ES-I3 (cell line): ENCODE data around the gene FAM9C.
"Not testable (repeated sequence)": the region's sequence is repeated elsewhere in the genome, so short reads cannot be mapped to it uniquely, and the experiment has no call there.

Experiments
- H3K36me3 ChIP-seq: 2 replicates; pipeline ENCODE4 v1.6.1; 2013; ENCODE audit warnings: mild to moderate bottlenecking, low read length, control low read depth, moderate library complexity; ENCODE audit not compliant: insufficient read depth
- H3K4me1 ChIP-seq: 2 replicates; pipeline ENCODE4 v1.6.1; 2013; ENCODE audit warnings: mild to moderate bottlenecking, control low read depth, low read length; ENCODE audit not compliant: insufficient read depth
- H3K9ac ChIP-seq: 2 replicates; pipeline ENCODE4 v1.6.1; 2013; ENCODE audit warnings: low read depth, mild to moderate bottlenecking, low read length, moderate library complexity
- H3K9me3 ChIP-seq: 2 replicates; pipeline ENCODE4 v1.6.1; 2013; ENCODE audit warnings: mild to moderate bottlenecking, low read length, moderate library complexity; ENCODE audit not compliant: control insufficient read depth, insufficient read depth

Gene FAM9C

DNA sequence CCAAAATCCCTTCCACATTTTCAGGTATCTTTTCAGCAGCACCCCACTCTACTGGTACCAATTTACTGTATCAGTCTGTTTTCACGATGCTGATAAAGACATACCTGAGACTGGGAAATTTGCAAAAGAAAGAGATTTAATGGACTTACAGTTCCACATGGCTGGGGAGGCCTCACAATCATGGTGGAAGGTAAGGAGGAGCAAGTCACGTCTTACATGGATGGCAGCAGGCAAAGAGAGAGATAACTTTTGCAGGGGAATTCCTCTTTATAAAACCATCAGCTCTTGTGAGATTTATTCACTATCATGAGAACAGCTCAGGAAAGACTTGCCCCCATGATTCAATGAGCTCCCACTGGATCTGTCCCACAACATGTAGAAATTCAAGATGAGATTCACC, 18.7 kb upstream of the FAM9C start:
- not testable (repeated sequence) for H3K36me3 ChIP-seq, H3K9ac ChIP-seq, H3K4me1 ChIP-seq, H3K9me3 ChIP-seq

DNA sequence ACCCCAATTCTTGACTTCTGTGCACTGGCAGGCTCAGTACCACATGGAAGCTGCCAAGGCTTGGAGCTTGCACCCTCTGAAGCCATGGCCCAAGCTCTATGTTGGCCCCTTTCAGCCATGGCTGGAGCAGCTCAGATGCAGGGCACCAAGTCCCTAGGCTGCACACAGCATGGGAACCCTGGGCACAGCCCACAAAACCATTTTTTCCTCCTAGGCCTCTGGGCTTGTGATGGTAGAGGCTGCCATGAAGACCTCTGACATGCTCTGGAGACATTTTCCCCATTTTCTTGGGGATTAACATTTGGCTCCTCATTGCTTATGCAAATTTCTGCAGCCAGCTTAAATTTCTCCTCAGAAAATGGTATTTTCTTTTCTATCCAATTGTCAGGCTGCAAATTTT, 17.9 kb upstream of the FAM9C start:
- not testable (repeated sequence) for H3K4me1 ChIP-seq, H3K9me3 ChIP-seq, H3K9ac ChIP-seq, H3K36me3 ChIP-seq

DNA sequence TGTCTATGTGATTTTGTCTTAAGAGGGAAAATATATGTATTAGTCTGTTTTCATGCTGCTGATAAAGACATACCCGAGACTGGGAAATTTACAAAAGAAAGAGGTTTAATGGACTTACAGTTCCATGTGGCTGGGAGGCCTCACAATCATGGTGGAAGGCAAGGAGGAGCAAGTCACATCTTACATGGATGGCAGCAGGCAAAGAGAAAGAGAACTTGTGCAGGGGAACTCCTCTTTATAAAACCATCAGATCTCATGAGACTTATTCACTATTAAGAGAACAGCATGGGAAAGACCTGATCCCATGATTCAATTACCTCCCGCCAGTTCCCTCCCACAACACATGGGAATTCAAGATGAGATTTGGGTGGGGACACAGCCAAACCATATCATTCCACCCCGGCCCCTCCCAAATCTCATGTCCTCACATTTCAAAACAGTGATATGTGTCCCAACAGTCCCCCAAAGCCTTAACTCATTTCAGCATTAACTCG, 16.8 kb upstream of the FAM9C start:
- H3K4me1 ChIP-seq, H3K9ac ChIP-seq, H3K36me3 ChIP-seq, H3K9me3 ChIP-seq: not testable (repeated sequence)

DNA sequence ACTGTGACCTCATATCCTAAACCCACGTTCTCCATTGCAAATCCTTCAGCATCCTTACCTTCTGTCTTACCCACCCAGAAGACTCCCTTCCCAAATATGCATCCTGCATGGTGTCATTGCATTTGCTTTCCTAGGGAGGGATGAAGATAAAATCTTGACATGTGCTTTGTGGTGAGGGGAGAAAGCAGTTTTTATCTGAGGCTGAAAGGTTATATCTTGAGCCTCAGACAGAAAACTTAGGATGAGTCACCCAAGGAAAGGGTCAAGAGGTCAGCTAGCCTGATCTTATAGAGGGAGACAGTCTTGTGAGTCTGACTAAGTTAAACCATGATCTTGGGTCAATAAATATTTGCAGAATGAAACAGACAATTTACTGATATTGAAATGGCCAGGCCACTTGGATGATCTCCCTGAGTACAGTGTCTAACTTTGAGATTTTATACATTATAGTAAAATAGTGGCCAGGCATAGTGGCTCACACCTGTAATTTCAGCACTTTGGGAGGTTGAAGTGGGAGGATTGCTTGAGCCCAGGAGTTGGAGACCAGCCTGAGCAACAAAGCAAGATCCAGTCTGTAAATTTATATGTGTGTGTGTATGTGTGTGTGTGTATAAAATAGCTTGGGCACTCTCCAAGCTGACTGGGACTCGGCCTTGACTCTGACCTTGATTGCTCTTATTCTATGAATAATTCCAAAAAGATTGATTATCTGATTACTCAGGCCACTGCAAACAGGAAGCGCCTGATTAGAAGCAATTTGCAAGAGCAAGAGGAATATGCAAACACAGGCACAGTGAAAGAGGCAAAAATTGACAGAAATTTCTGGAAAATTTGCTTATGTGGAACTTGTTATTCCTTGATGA, 15.4 kb upstream of the FAM9C start:
- H3K36me3 ChIP-seq = no peaks in the 10 kb centered on the region
- no peaks in the 10 kb centered on the region for H3K4me1 ChIP-seq
- no peak overlapping the region for H3K9ac ChIP-seq
- peaks cover 10% of the 10 kb centered on the region; the same call in 1 of the 2 replicates for H3K9me3 ChIP-seq

DNA sequence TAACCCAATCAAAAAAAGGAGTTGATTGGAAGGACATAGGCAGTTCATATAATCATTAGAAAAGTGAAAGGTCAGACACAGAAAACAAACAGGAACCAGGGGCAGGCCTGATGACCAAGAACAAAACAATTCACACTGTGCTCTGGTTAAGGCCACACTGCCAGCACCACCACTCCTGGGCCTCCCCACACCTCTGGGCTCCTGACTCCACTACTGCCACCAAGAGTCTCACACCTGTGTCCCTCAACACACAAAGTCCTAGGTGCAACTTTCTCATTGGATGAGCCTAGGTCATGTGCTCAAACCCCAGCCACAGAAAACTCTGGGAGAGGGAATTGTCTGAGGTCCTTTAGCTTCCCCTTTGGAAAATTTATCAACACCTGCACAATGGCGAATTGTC, 11.1 kb upstream of the FAM9C start:
- Histone ChIP-seq H3K4me1 (no peaks in the 10 kb centered on the region), H3K9ac (no peak overlapping the region), H3K36me3 (no peaks in the 10 kb centered on the region; the same call in 1 of the 2 replicates), H3K9me3 (peaks cover 10% of the 10 kb centered on the region)

DNA sequence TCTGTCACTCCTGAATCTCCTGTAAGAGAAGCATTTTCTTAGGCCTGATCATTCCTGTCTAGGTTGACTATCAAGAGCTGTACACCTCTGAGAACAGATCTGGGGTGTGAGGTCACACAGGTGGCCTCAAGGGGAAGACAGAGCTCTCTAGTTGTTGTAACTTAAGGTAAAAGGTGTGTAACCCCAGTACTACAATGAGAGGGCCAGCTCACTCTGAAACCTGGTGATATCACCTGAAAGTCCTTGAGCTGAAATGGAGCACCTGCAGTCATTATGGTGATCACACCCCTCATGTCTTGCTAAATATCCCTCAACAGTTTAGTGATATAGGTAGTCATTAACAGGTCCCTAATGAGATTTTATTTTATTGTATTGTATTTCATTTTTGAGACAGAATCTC, 8.8 kb upstream of the FAM9C start:
- H3K4me1 ChIP-seq = no peaks in the 10 kb centered on the region
- H3K36me3 ChIP-seq = no peaks in the 10 kb centered on the region; the same call in 1 of the 2 replicates
- H3K9me3 ChIP-seq = peaks cover 7% of the 10 kb centered on the region
- H3K9ac ChIP-seq = no peak overlapping the region

DNA sequence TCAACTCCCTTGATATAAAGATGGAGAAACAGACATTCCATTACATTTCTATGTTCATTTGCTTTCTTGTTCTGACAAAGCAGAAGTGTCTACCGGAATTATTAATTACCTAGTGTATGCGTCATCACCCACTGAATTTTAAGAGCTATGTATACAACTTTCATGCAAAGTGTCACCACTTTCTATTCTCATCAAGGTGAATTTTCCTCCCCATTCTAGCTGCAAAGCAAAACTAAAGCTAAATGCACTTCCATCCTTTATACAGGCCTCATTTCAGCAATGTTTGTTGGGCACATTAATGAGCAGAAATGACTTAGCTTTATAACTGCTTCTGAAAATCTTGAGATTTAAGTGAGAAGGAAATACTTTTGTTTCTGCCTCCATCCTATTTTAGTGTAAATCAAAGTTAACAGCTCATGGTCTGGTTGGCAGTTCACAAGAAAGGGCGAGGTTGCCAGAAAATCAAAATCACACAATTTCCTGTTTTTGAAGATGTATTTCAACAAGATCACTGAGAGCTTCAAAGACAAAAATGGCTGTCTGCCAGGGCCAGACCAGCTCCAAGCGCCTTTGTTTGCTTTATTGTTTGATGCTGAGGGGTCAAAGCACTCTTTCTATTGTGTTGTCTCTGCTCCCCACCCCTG, 7.2 kb upstream of the FAM9C start:
- no peak overlapping the region for H3K9ac ChIP-seq
- H3K4me1 ChIP-seq = no peaks in the 10 kb centered on the region
- H3K36me3 ChIP-seq = no peaks in the 10 kb centered on the region; the same call in 1 of the 2 replicates
- peaks cover 7% of the 10 kb centered on the region for H3K9me3 ChIP-seq

DNA sequence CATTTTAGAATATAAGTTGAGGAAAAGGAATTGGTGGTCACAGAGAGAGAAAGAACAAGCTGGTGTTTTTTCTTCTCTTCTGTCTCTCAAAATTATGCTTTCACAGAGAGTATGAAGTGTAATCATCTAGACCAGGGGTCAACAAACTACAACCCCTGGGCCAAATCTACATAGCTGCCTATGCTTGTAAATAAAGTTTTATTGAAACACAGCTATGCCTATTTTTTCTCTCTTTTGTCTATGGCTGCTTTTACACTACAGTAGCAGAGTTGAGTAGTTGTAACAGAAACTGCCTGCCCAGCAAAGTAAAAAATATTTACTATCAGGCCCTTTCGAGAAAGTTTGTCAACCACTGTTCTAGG, 6.7 kb upstream of the FAM9C start:
- no peaks in the 10 kb centered on the region; the same call in 1 of the 2 replicates for H3K36me3 ChIP-seq
- no peak overlapping the region for H3K9ac ChIP-seq
- H3K9me3 ChIP-seq = peaks cover 7% of the 10 kb centered on the region
- H3K4me1 ChIP-seq = no peaks in the 10 kb centered on the region

DNA sequence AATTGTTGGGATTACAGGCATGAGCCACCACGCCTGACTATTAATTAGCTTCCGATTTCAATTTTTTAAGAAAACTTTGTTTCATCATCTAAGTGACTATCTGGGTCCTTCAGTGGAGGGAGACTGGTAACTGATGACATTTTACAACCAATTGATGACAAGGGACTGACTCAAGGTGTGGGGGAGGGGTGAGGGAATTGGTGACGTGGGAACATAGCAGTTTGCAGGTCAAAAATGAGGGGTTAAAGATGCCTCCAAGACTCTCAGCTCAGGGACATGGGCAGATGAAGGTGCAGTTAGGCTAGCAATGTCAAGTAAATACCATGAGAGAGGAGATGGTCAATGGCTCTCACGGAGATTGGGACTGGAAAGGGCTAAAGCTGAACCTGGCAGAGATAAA, 5.7 kb upstream of the FAM9C start:
- Histone ChIP-seq H3K9ac (no peak overlapping the region), H3K4me1 (no peaks in the 10 kb centered on the region), H3K9me3 (peaks cover 7% of the 10 kb centered on the region), H3K36me3 (no peaks in the 10 kb centered on the region; the same call in 1 of the 2 replicates)

DNA sequence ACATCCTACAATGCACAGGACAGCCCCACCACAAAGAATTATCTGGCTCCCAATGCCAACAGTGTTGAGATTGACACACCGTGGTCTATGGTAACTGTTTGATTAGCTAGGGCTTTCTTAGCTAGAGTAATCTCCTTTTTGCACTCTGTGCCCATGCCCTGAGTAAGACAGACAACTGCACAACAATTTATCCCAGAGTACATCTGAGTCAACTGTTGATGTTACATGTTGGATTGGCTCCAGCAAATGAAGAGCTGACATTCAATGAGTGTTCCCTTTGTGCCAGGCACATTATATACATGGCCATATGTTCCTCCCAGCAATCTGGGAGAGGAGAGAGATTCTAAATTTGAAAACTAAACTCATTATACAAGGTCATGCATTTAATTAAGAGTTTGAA, 3.9 kb upstream of the FAM9C start:
- peaks cover 7% of the 10 kb centered on the region for H3K9me3 ChIP-seq
- no peaks in the 10 kb centered on the region; the same call in 1 of the 2 replicates for H3K36me3 ChIP-seq
- no peak overlapping the region for H3K9ac ChIP-seq
- no peaks in the 10 kb centered on the region for H3K4me1 ChIP-seq

DNA sequence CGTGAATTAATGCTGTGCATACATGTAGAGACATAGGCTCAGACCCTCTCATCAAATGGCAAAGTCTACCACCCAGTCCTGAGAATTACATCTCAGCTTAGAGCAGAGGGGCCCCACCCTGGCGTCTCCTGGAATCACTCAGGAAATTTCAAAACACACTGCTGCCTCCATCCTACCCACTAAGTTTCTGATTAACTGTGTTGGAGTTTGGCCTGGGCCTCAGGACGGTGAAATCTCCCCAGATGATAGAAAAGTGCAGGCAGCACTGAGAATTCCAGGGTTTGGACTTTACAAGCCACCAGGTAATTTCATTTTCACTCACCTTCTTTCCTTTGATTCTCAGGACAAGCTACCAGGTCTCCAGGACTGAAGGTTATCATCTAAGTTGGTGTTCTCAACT, 3.3 kb upstream of the FAM9C start:
- H3K9me3 ChIP-seq = peaks cover 7% of the 10 kb centered on the region
- no peak overlapping the region for H3K9ac ChIP-seq
- H3K36me3 ChIP-seq = no peaks in the 10 kb centered on the region; the same call in 1 of the 2 replicates
- H3K4me1 ChIP-seq = no peaks in the 10 kb centered on the region

DNA sequence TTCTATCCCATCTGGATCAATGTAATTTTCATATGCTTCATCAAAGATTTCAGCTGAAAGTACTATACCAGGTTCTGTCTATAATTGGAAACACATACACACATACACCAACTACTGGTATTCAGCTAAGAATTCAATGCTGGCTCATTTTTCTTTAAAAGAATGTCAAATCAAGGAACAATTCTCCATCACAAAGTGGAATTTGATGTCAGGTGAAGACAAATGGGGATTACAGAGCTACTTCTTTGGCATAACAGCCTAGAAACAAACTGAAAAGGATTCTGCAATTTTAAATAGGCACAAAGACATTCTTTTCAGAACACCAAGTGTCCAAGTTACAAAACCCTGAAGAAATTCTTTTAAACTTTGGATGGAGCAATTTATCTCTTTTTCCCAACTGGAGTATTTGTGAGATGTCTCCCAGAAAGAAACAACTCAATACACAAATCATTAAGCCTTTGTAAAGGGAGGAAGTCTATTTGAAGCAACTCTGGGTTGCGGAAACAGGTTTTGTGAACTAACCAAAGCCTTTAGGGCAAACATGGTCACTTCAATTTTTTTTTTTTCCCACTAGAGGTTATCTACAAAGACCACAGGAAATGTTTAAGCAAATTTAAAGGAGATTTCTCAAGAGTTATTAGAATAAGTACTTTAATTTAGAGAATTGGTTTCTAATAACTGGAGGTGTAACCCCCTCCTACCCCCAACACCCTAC, 1.9 kb upstream of the FAM9C start:
- no peaks in the 10 kb centered on the region for H3K4me1 ChIP-seq
- H3K9ac ChIP-seq = no peak overlapping the region
- H3K36me3 ChIP-seq = no peaks in the 10 kb centered on the region
- peaks cover under 1% of the 10 kb centered on the region for H3K9me3 ChIP-seq

DNA sequence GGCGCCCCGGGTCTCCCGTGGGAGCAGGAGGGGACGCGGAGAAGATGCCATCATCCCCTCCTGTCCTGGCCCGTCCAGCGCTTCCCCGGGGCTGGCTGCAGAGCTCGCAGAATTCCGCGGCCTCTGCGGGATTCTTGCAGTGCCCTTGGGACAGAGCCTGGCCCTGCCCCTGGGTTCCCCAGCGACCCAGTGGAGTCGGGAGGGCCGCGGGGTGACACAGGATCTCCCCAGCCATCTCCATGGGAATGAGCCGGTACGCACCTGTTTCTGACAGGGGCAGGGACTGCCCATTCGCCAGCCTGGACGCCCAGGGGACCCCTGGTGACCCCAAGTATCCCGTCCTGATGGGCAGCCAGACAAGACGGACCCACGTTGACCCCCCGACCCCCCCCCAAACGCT, 482 bp downstream of the FAM9C start:
- H3K9ac ChIP-seq = no peak overlapping the region
- no peaks in the 10 kb centered on the region for H3K9me3 ChIP-seq
- H3K4me1 ChIP-seq = no peaks in the 10 kb centered on the region
- no peaks in the 10 kb centered on the region for H3K36me3 ChIP-seq

DNA sequence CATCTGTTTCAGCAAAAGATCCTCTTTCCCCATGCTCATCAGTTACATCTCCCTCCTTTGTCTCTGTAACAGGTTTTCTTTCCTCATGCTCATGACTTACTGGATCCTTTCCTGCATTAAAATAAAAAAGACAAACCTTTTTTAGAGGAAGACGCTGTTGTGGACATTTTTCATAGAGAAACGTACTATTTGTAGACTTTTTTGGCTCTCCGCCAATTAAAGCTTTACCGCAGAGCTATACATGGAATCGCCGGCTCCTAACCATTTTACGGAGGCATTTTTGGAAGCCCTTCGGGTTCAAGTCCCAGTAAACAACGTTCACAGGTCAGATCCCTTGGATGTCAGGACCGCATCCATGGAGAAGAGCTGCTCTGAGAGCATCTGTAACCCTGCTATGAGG, 1.3 kb downstream of the FAM9C start:
- Histone ChIP-seq H3K9ac (no peak overlapping the region), H3K4me1 (no peaks in the 10 kb centered on the region), H3K36me3 (no peaks in the 10 kb centered on the region), H3K9me3 (no peaks in the 10 kb centered on the region)
